Measurements from ENCODE around the gene AARSD1. TPM values are rescaled to one million over a fixed set of nuclear protein-coding genes. Genes with fewer than 3 reads are reported as not detected.
"Not testable (repeated sequence)": the region's sequence is repeated elsewhere in the genome, so short reads cannot be mapped to it uniquely, and the experiment has no call there.

Gene AARSD1
- total and polyA plus RNA-seq, 7 donors, result 14.6 to 41.5 (median 22.9) TPM

- WGBS, 2 donors, result 5 to 23% methylated on average over 3 of the region's 3 CpGs
- H3K27ac ChIP-seq, result peak overlapping the region in 2 of 4 donors; percentile 47 to 65
- no peak for DNase-seq
- H3K36me3 ChIP-seq, result no peaks in the 10 kb centered on the region
- intact Hi-C loops (cut with DNase I), result no loop called here
- TF ChIP-seq POLR2A (IDR thresholded peaks at IDR 0.05) (no peak), CTCF (IDR thresholded peaks at IDR 0.05) (no peak), POLR2AphosphoS5 (IDR thresholded peaks at IDR 0.05) (no peak), EP300 (IDR thresholded peaks at IDR 0.05) (no peak)
- H3K9me3 ChIP-seq, result no peaks in the 10 kb centered on the region
- peaks cover 0 to 17% (median 8%) of the 10 kb centered on the region in 4 donors for H3K4me1 ChIP-seq
- no peaks in the 10 kb centered on the region for H3K27me3 ChIP-seq
- H3K4me3 ChIP-seq, result no peak overlapping the region
Observed at GRCh38 chr17:42920922-42921321, 43.3 kb downstream of the AARSD1 start.

- intact Hi-C loops (cut with DNase I), result no loop called here
Observed at GRCh38 chr17:42920106-42920900, 44.0 kb downstream of the AARSD1 start.

GRCh38 chr17:42919522-42920077, 44.7 kb downstream of the AARSD1 start:
- H3K36me3 ChIP-seq; DNase-seq; H3K27me3 ChIP-seq; H3K4me3 ChIP-seq; H3K9me3 ChIP-seq; intact Hi-C loops (cut with DNase I); H3K27ac ChIP-seq: not testable (repeated sequence)
- 26 to 73% methylated on average over 10 of the region's 10 CpGs for WGBS, 2 donors
- H3K4me1 ChIP-seq, result peaks cover 0 to 17% (median 8%) of the 10 kb centered on the region in 4 donors

More at GRCh38 chr17:42920106-42920900, 44.0 kb downstream of the AARSD1 start:
- Histone ChIP-seq H3K9me3 (no peaks in the 10 kb centered on the region), H3K36me3 (no peaks in the 10 kb centered on the region), H3K4me3 (no peak overlapping the region), H3K27ac (peak overlapping the region in 2 of 4 donors; percentile 47 to 65), H3K4me1 (peaks cover 0 to 17% (median 8%) of the 10 kb centered on the region in 4 donors), H3K27me3 (no peaks in the 10 kb centered on the region)
- WGBS, 2 donors, result 55 to 81% methylated on average over 10 of the region's 10 CpGs
- no peak for DNase-seq
- TF ChIP-seq CTCF (IDR thresholded peaks at IDR 0.05), result no peak
- no peak for TF ChIP-seq POLR2AphosphoS5 (IDR thresholded peaks at IDR 0.05)
- no peak for TF ChIP-seq EP300 (IDR thresholded peaks at IDR 0.05)
- no peak for TF ChIP-seq POLR2A (IDR thresholded peaks at IDR 0.05)

GRCh38 chr17:42918902-42919521, 45.2 kb downstream of the AARSD1 start:
- H3K27me3 ChIP-seq, result no peaks in the 10 kb centered on the region
- H3K4me1 ChIP-seq, result peaks cover 0 to 17% (median 8%) of the 10 kb centered on the region in 4 donors

More at GRCh38 chr17:42918902-42919521, 45.2 kb downstream of the AARSD1 start:
- WGBS, 2 donors, result 11 to 60% methylated on average over 3 of the region's 3 CpGs
- TF ChIP-seq CTCF (IDR thresholded peaks at IDR 0.05) (no peak), EP300 (IDR thresholded peaks at IDR 0.05) (no peak), POLR2A (IDR thresholded peaks at IDR 0.05) (no peak), POLR2AphosphoS5 (IDR thresholded peaks at IDR 0.05) (no peak)
- Histone ChIP-seq H3K4me3 (no peak overlapping the region), H3K36me3 (no peaks in the 10 kb centered on the region), H3K9me3 (no peaks in the 10 kb centered on the region), H3K27ac (peak overlapping the region in 2 of 4 donors; percentile 18 to 32)
- intact Hi-C loops (cut with DNase I), result no loop called here
- DNase-seq, result no peak
